Prostate gland (tissue), 2 donors: Measurements from ENCODE around the gene TNFRSF25.

ENCODE experiments used
- CTCF ChIP-seq, 4 experiments: fragments of 200-600 bp in 2 of 4; fragments of 450-650 bp in 2 of 4; sonication (generic) in 2 of 4; IDR thresholded peaks; 1 replicate in 3 of 4; 2 replicates in 1 of 4; pipeline ENCODE4 v1.5.1; 2016 to 2019; ENCODE audit warnings: antibody characterized with exemption in 4 of 4, mild to moderate bottlenecking in 2 of 4, moderate library complexity in 2 of 4
- POLR2AphosphoS5 ChIP-seq: sonication (generic); formaldehyde crosslinking; IDR thresholded peaks from one replicate; pipeline ENCODE4 v1.6.1; 2017; ENCODE audit warnings: antibody characterized with exemption

DNA sequence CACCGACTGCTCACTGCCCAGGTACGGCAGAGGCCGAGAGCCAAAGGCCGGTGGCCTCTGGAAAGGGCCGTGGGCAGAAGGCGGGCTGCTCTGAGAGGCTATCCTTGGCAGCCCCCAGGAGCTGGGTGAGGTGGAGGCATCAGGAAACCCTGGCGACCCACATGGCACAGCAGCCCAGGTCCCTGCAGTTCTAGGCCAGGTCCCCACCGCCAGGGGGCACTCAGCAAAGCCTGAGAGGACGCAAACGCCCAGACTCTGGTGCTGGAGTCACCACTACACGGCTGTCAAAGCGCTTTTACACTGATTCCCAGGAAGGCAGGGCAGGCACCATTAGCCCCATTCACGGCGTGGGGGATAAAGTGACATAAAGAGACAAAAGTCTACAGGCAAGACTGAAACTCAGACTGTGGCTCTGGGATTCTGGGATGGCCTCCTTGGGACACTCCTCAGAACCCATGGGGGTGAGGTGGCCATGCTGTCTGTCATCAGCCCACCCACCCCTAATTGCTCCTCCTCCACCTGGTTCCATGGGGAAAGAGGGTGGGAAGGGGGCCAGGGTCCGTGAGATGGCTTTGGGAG, 20.5 kb upstream of the TNFRSF25 start:
- TF ChIP-seq CTCF (IDR thresholded peaks at IDR 0.05), result peak; percentile 75 to 92 (median 78)
- peak; percentile 53 for TF ChIP-seq POLR2AphosphoS5
